HEK293 (cell line): ENCODE measurements around the gene CLSTN1.
A peak's percentile ranks its signal among the peaks of the same experiment; 100 is the strongest.

Experiments used
- CTCF ChIA-PET: fragments of 350-600 bp; formaldehyde crosslinking; extraction: SDS; loops from one replicate; lab custom pipeline; 2021; ENCODE audit warnings: antibody characterized with exemption; lab: Yijun Ruan, JAX
- POLR2A ChIA-PET: fragments of 300-600 bp; formaldehyde crosslinking; extraction: SDS; loops from one replicate; lab custom pipeline; 2020; ENCODE audit warnings: antibody characterized with exemption, inconsistent platforms; lab: Yijun Ruan, JAX
- H3K27ac ChIP-seq: fragments of 200-500 bp; sonication (Bioruptor generic); 2 replicates; pipeline ENCODE4 v1.5.1; 2014; ENCODE audit warnings: low read depth, low read length, control low read depth, inconsistent platforms; ENCODE audit errors: extremely low read depth
- H3K36me3 ChIP-seq, 2 experiments: fragments of 200-500 bp in 1 of 2; sonication (Bioruptor generic) in 1 of 2; 1 replicate in 1 of 2; 2 replicates in 1 of 2; pipeline ENCODE4 v1.5.1; 2014 to 2017; ENCODE audit warnings: inconsistent platforms in 2 of 2, low read length in 2 of 2; ENCODE audit not compliant: control insufficient read depth in 2 of 2, insufficient read depth in 1 of 2
- H3K4me1 ChIP-seq: fragments of 200-500 bp; sonication (Bioruptor generic); 2 replicates; pipeline ENCODE4 v1.5.1; 2014; ENCODE audit warnings: mild to moderate bottlenecking, low read length, inconsistent platforms; ENCODE audit not compliant: control insufficient read depth, insufficient read depth
- H3K4me3 ChIP-seq: 2 replicates; pipeline ENCODE4 v1.5.1; 2011; ENCODE audit warnings: low read depth, mild to moderate bottlenecking, control low read depth, low read length, moderate library complexity
- H3K9me3 ChIP-seq: fragments of 200-500 bp; sonication (Bioruptor generic); 2 replicates; pipeline ENCODE4 v1.5.1; 2014; ENCODE audit warnings: low read depth, low read length, inconsistent platforms; ENCODE audit not compliant: control insufficient read depth, insufficient read depth
- KLF10 ChIP-seq: fragments of 450-650 bp; IDR thresholded peaks from 2 replicates; pipeline ENCODE4 v1.5.1; 2018; ENCODE audit warnings: missing biosample characterization, mild to moderate bottlenecking, missing genetic modification characterization
- KLF16 ChIP-seq: fragments of 450-650 bp; formaldehyde crosslinking; IDR thresholded peaks from 2 replicates; pipeline ENCODE4 v1.5.1; 2017; ENCODE audit warnings: missing biosample characterization, missing genetic modification characterization
- ZBTB17 ChIP-seq: fragments of 450-650 bp; formaldehyde crosslinking; IDR thresholded peaks from 2 replicates; pipeline ENCODE4 v1.5.1; 2016; ENCODE audit warnings: missing biosample characterization, missing genetic modification characterization
- ZBTB20 ChIP-seq: fragments of 450-650 bp; formaldehyde crosslinking; IDR thresholded peaks from 2 replicates; pipeline ENCODE4 v1.5.1; 2016; ENCODE audit warnings: missing biosample characterization, missing genetic modification characterization
- ZFHX2 ChIP-seq: fragments of 450-650 bp; formaldehyde crosslinking; conservative IDR thresholded peaks from 2 replicates; pipeline ENCODE4 v1.5.1; 2016; ENCODE audit warnings: missing biosample characterization, missing genetic modification characterization
- ZIC2 ChIP-seq: fragments of 450-650 bp; formaldehyde crosslinking; IDR thresholded peaks from 2 replicates; pipeline ENCODE4 v1.5.1; 2016; ENCODE audit warnings: missing biosample characterization, missing genetic modification characterization
- ZNF10 ChIP-seq: fragments of 450-650 bp; formaldehyde crosslinking; IDR thresholded peaks from 2 replicates; pipeline ENCODE4 v1.5.1; 2017; ENCODE audit warnings: missing biosample characterization, missing genetic modification characterization
- ZNF155 ChIP-seq: fragments of 450-650 bp; formaldehyde crosslinking; IDR thresholded peaks from 2 replicates; pipeline ENCODE4 v1.5.1; 2016; ENCODE audit warnings: missing biosample characterization, missing genetic modification characterization
- ZNF366 ChIP-seq: fragments of 450-650 bp; formaldehyde crosslinking; conservative IDR thresholded peaks from 2 replicates; pipeline ENCODE4 v1.5.1; 2016; ENCODE audit warnings: missing biosample characterization, missing genetic modification characterization
- ZNF473 ChIP-seq: fragments of 450-650 bp; formaldehyde crosslinking; IDR thresholded peaks from 2 replicates; pipeline ENCODE4 v1.5.1; 2017; ENCODE audit warnings: missing biosample characterization, missing genetic modification characterization
- ZNF501 ChIP-seq: fragments of 450-650 bp; formaldehyde crosslinking; IDR thresholded peaks from 2 replicates; pipeline ENCODE4 v1.5.1; 2016; ENCODE audit warnings: missing biosample characterization, missing genetic modification characterization
- ZNF560 ChIP-seq: fragments of 450-650 bp; formaldehyde crosslinking; IDR thresholded peaks from 2 replicates; pipeline ENCODE4 v1.5.1; 2017; ENCODE audit warnings: missing biosample characterization, missing genetic modification characterization, borderline replicate concordance
- ZNF843 ChIP-seq: fragments of 450-650 bp; formaldehyde crosslinking; IDR thresholded peaks from 2 replicates; pipeline ENCODE4 v1.5.1; 2016; ENCODE audit warnings: missing biosample characterization, missing genetic modification characterization
- TF ChIP-seq, protein P1 (sequence below): fragments of 450-650 bp; formaldehyde crosslinking; IDR thresholded peaks from 2 replicates; pipeline ENCODE4 v1.5.1; 2017; ENCODE audit warnings: missing biosample characterization, missing genetic modification characterization
- TF ChIP-seq, protein P2 (sequence below): fragments of 450-650 bp; formaldehyde crosslinking; IDR thresholded peaks from 2 replicates; pipeline ENCODE4 v1.5.1; 2016; ENCODE audit warnings: missing biosample characterization, missing genetic modification characterization, low read depth
- TF ChIP-seq, protein P3 (sequence below): fragments of 450-650 bp; formaldehyde crosslinking; IDR thresholded peaks from 2 replicates; pipeline ENCODE4 v1.5.1; 2016; ENCODE audit warnings: missing biosample characterization, missing genetic modification characterization
- TF ChIP-seq, protein P4 (sequence below): fragments of 450-650 bp; formaldehyde crosslinking; IDR thresholded peaks from 2 replicates; pipeline ENCODE4 v1.5.1; 2016; ENCODE audit warnings: missing biosample characterization, missing genetic modification characterization, low read depth
- TF ChIP-seq, protein P5 (sequence below): fragments of 450-650 bp; formaldehyde crosslinking; IDR thresholded peaks from 2 replicates; pipeline ENCODE4 v1.5.1; 2016; ENCODE audit warnings: missing biosample characterization, missing genetic modification characterization

Gene CLSTN1

DNA sequence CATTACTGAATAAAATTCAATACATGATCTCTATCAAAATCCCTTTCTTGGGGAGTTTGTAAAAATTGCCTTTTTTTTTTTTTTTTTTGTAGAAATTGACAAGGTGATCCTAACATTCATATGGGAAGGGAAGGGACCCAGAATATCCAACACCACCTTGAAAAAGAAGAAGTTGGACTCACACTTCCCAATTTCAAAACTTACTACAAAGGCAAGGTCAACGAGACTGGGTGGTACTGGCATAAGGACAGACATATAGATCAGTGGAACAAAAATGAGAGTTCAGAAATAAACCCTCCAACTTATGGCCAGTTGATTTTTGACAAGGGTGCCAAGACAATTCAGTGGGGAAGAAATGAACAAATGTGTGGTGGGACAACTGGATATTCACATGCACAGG is 31.4 kb upstream of the CLSTN1 start (continued):
- TF ChIP-seq ZNF366 = no peak
- no peak for TF ChIP-seq ZNF843

DNA sequence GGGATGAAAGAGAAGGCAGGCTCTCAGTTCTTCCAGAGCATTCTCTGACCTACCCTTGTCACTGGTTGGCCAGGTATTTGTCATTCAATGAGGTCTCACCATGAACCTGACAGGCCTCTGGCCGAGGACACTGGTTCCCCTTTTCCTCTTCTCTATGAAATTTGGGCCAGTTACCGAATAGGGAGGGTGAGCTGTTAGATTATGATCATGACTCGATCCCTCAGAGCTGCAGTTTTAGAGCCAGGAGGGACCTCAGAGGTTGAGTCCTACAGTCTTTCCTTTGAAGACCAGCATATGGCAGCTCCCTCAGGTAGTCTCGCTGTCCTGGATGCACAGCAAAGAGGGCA is 29.5 kb upstream of the CLSTN1 start:
- Histone ChIP-seq H3K36me3 (peaks cover 0 to 4% of the 10 kb centered on the region in 2 experiments; a peak in 1 of 3 replicates), H3K27ac (no peak overlapping the region), H3K4me3 (no peak overlapping the region)
- POLR2A ChIA-PET = no interaction called here
- TF ChIP-seq ZNF473 (tag by site-specific recombination) = no peak
- TF ChIP-seq ZBTB17 = no peak
- no peak for TF ChIP-seq ZNF560
- no peak for TF ChIP-seq KLF10 (tag by site-specific recombination)
- TF ChIP-seq, protein P1, sequence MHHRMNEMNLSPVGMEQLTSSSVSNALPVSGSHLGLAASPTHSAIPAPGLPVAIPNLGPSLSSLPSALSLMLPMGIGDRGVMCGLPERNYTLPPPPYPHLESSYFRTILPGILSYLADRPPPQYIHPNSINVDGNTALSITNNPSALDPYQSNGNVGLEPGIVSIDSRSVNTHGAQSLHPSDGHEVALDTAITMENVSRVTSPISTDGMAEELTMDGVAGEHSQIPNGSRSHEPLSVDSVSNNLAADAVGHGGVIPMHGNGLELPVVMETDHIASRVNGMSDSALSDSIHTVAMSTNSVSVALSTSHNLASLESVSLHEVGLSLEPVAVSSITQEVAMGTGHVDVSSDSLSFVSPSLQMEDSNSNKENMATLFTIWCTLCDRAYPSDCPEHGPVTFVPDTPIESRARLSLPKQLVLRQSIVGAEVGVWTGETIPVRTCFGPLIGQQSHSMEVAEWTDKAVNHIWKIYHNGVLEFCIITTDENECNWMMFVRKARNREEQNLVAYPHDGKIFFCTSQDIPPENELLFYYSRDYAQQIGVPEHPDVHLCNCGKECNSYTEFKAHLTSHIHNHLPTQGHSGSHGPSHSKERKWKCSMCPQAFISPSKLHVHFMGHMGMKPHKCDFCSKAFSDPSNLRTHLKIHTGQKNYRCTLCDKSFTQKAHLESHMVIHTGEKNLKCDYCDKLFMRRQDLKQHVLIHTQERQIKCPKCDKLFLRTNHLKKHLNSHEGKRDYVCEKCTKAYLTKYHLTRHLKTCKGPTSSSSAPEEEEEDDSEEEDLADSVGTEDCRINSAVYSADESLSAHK (tag by site-specific recombination) = no peak
- TF ChIP-seq, protein P2, sequence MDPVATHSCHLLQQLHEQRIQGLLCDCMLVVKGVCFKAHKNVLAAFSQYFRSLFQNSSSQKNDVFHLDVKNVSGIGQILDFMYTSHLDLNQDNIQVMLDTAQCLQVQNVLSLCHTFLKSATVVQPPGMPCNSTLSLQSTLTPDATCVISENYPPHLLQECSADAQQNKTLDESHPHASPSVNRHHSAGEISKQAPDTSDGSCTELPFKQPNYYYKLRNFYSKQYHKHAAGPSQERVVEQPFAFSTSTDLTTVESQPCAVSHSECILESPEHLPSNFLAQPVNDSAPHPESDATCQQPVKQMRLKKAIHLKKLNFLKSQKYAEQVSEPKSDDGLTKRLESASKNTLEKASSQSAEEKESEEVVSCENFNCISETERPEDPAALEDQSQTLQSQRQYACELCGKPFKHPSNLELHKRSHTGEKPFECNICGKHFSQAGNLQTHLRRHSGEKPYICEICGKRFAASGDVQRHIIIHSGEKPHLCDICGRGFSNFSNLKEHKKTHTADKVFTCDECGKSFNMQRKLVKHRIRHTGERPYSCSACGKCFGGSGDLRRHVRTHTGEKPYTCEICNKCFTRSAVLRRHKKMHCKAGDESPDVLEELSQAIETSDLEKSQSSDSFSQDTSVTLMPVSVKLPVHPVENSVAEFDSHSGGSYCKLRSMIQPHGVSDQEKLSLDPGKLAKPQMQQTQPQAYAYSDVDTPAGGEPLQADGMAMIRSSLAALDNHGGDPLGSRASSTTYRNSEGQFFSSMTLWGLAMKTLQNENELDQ (tag by site-specific recombination) = no peak
- TF ChIP-seq KLF16 = no peak
- TF ChIP-seq ZNF155 (tag by site-specific recombination) = no peak
- TF ChIP-seq, protein P3, sequence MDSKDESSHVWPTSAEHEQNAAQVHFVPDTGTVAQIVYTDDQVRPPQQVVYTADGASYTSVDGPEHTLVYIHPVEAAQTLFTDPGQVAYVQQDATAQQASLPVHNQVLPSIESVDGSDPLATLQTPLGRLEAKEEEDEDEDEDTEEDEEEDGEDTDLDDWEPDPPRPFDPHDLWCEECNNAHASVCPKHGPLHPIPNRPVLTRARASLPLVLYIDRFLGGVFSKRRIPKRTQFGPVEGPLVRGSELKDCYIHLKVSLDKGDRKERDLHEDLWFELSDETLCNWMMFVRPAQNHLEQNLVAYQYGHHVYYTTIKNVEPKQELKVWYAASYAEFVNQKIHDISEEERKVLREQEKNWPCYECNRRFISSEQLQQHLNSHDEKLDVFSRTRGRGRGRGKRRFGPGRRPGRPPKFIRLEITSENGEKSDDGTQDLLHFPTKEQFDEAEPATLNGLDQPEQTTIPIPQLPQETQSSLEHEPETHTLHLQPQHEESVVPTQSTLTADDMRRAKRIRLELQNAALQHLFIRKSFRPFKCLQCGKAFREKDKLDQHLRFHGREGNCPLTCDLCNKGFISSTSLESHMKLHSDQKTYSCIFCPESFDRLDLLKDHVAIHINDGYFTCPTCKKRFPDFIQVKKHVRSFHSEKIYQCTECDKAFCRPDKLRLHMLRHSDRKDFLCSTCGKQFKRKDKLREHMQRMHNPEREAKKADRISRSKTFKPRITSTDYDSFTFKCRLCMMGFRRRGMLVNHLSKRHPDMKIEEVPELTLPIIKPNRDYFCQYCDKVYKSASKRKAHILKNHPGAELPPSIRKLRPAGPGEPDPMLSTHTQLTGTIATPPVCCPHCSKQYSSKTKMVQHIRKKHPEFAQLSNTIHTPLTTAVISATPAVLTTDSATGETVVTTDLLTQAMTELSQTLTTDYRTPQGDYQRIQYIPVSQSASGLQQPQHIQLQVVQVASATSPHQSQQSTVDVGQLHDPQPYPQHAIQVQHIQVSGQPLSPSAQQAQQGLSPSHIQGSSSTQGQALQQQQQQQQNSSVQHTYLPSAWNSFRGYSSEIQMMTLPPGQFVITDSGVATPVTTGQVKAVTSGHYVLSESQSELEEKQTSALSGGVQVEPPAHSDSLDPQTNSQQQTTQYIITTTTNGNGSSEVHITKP (tag by site-specific recombination) = no peak
- TF ChIP-seq, all 188 proteins: peak for 0
- CTCF ChIA-PET = interaction anchor here (0.7 to 2.6 kb wide), 4 partner anchors 13 to 472 kb away, joined by 3 to 8 read pairs (median 6); no protein-coding TSS in a partner anchor
- Histone ChIP-seq H3K9me3 (no peaks in the 10 kb centered on the region), H3K4me1 (no peaks in the 10 kb centered on the region; the same call in 1 of the 2 replicates)

DNA sequence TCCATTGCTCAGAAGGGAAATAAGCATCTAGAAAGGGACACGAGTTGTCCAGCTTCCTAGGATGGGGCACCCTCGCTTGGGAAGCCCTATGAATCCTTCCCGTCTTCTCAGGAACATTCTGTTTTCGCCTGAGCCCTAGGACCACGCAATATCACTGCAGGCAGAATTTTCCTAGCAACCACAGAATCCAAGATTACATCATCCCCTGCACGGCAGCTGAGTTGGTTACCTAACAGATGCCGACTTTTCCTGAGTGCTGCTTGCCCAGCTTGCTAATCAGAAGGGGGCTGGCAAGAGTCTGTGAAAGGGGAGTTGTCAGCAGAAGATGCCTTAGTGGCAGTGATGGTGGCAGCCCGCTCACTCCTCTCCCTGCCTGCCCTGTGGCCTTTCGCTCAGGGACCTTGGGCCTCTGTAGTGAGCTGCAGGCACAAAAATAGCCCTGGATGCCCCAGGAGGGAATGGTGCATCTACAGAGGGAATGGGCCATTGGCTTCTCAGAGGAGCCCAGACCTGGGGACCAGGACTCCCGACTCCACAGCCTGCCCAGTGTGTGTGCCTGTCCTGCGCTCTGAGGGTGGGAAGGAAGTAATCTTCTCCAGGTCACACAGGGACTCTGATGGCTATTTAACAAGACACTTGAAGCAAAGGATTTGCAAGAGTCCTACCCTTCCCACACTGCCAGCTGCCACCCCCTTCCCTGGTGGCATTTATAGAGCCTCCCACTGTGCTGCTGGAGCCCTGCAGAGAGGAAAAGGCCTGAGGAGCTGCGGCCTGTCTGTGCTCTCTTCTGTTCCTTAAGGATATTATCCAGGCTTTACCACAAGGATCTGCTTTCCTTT is 28.9 kb upstream of the CLSTN1 start:
- H3K27ac ChIP-seq = no peak overlapping the region
- CTCF ChIA-PET = interaction anchor here (0.7 to 2.6 kb wide), 5 partner anchors 14 to 473 kb away, joined by 3 to 8 read pairs (median 5); no protein-coding TSS in a partner anchor
- no peaks in the 10 kb centered on the region; the same call in 1 of the 2 replicates for H3K4me1 ChIP-seq
- no peaks in the 10 kb centered on the region for H3K9me3 ChIP-seq
- no peak overlapping the region for H3K4me3 ChIP-seq
- POLR2A ChIA-PET = interaction anchor here (0.6 kb wide), 2 partner anchors 9 to 96 kb away, joined by 3 to 4 read pairs; no protein-coding TSS in a partner anchor
- peaks cover 0 to 4% of the 10 kb centered on the region in 2 experiments; a peak in 1 of 3 replicates for H3K36me3 ChIP-seq
- TF ChIP-seq ZNF501 (tag by site-specific recombination) = no peak
- TF ChIP-seq ZFHX2 = peak; percentile 45
- TF ChIP-seq, protein P4, sequence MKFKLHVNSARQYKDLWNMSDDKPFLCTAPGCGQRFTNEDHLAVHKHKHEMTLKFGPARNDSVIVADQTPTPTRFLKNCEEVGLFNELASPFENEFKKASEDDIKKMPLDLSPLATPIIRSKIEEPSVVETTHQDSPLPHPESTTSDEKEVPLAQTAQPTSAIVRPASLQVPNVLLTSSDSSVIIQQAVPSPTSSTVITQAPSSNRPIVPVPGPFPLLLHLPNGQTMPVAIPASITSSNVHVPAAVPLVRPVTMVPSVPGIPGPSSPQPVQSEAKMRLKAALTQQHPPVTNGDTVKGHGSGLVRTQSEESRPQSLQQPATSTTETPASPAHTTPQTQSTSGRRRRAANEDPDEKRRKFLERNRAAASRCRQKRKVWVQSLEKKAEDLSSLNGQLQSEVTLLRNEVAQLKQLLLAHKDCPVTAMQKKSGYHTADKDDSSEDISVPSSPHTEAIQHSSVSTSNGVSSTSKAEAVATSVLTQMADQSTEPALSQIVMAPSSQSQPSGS = peak; percentile 94
- TF ChIP-seq ZBTB20 (tag by site-specific recombination) = 0 out of 2 replicates have a peak, but pooled peaks have one; percentile 42
- TF ChIP-seq KLF16 = no peak; the same call in 1 of the 2 replicates
- peak; percentile 92 for TF ChIP-seq ZIC2 (tag by site-specific recombination)
- TF ChIP-seq ZNF10 (tag by site-specific recombination) = peak; percentile 82
- TF ChIP-seq, protein P5, sequence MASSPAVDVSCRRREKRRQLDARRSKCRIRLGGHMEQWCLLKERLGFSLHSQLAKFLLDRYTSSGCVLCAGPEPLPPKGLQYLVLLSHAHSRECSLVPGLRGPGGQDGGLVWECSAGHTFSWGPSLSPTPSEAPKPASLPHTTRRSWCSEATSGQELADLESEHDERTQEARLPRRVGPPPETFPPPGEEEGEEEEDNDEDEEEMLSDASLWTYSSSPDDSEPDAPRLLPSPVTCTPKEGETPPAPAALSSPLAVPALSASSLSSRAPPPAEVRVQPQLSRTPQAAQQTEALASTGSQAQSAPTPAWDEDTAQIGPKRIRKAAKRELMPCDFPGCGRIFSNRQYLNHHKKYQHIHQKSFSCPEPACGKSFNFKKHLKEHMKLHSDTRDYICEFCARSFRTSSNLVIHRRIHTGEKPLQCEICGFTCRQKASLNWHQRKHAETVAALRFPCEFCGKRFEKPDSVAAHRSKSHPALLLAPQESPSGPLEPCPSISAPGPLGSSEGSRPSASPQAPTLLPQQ (tag by site-specific recombination) = no peak
- no peak for TF ChIP-seq ZNF843
